Measurements from ENCODE around the gene CNKSR3. TPM values are rescaled to one million over a fixed set of nuclear protein-coding genes. Genes with fewer than 3 reads are reported as not detected.

Gene CNKSR3
- total RNA-seq, 4 donors from 2014 or later = 10.4 to 23.9 (median 19.6) TPM

DNA sequence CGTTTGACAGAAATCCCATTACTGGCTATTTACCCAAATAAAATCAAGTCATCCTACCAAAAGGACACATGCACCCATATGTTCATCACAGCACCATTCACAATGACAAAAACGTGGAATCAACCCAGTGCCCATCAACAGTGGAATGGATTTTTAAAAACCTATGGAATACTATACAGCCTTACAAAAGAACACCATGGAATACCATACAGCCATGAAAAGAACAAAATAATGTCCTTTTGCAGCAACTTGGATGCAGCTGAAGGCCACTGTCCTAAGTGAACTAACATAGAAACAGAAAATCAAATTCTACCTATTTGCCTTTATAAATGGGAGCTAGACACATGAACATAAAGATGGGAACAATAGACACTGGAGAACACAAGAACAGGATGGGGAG lies 136.5 kb downstream of the CNKSR3 start:
- no peak for DNase-seq (ENCODE audit: extremely low spot score)
- Histone ChIP-seq H3K36me3 (no peaks in the 10 kb centered on the region), H3K4me1 (peaks cover 0 to 6% (median 3%) of the 10 kb centered on the region in 4 donors), H3K27me3 (no peaks in the 10 kb centered on the region), H3K4me3 (no peak overlapping the region), H3K9me3 (no peaks in the 10 kb centered on the region), H3K27ac (replicated peaks in 1 of 4) (no peak overlapping the region)
- intact Hi-C loops (cut with DNase I) = loop anchor here (10.0 kb wide), 1 partner anchor 219 kb away; no protein-coding TSS in a partner anchor
- TF ChIP-seq EP300 (IDR thresholded peaks at IDR 0.05) = no peak
- no peak for TF ChIP-seq POLR2A (IDR thresholded peaks at IDR 0.05; ENCODE audit: low read depth)
- TF ChIP-seq POLR2AphosphoS5 (IDR thresholded peaks at IDR 0.05) = no peak
- TF ChIP-seq, protein P1, sequence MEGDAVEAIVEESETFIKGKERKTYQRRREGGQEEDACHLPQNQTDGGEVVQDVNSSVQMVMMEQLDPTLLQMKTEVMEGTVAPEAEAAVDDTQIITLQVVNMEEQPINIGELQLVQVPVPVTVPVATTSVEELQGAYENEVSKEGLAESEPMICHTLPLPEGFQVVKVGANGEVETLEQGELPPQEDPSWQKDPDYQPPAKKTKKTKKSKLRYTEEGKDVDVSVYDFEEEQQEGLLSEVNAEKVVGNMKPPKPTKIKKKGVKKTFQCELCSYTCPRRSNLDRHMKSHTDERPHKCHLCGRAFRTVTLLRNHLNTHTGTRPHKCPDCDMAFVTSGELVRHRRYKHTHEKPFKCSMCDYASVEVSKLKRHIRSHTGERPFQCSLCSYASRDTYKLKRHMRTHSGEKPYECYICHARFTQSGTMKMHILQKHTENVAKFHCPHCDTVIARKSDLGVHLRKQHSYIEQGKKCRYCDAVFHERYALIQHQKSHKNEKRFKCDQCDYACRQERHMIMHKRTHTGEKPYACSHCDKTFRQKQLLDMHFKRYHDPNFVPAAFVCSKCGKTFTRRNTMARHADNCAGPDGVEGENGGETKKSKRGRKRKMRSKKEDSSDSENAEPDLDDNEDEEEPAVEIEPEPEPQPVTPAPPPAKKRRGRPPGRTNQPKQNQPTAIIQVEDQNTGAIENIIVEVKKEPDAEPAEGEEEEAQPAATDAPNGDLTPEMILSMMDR (IDR thresholded peaks at IDR 0.05) = no peak
- 82% methylated on average over 2 of the region's 2 CpGs for WGBS

- no peaks in the 10 kb centered on the region for H3K27me3 ChIP-seq
- TF ChIP-seq EP300 (IDR thresholded peaks at IDR 0.05) (no peak), POLR2A (IDR thresholded peaks at IDR 0.05; ENCODE audit: low read depth) (no peak), POLR2AphosphoS5 (IDR thresholded peaks at IDR 0.05) (no peak)
- TF ChIP-seq, protein P1 (IDR thresholded peaks at IDR 0.05) = no peak
- no peak overlapping the region for H3K4me3 ChIP-seq
- WGBS = 67% methylated on average over 4 of the region's 4 CpGs
- no peaks in the 10 kb centered on the region for H3K36me3 ChIP-seq
- no peak overlapping the region for H3K27ac ChIP-seq (replicated peaks in 1 of 4)
- no peak for DNase-seq (ENCODE audit: extremely low spot score)
- no peaks in the 10 kb centered on the region for H3K9me3 ChIP-seq
- peaks cover 0 to 6% (median 3%) of the 10 kb centered on the region in 4 donors for H3K4me1 ChIP-seq
- intact Hi-C loops (cut with DNase I) = loop anchor here (10.0 kb wide), 1 partner anchor 216 kb away; no protein-coding TSS in a partner anchor
These were observed 139.2 kb downstream of the CNKSR3 start for GRCh38 chr6:154371281-154371680.

DNA sequence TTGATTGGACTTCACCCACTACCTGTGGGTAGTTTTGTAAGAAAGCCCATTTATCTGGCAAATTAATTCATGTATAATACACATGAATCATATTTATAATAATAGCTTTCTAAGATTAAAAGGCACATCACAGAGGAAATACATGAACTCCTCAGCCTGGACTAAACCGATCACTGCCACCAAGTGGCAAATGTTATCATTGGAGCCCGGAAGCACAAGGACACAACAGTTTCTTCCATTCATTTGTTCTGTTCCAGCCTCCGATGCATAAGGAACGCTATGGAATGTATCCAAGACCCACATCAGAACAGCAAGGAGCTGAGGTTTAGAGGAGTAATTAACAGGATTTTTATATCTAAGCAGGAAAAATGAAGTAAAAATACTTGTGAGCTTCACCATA lies 139.9 kb downstream of the CNKSR3 start:
- Histone ChIP-seq H3K4me1 (peaks cover 0 to 6% (median 3%) of the 10 kb centered on the region in 4 donors), H3K27me3 (no peaks in the 10 kb centered on the region), H3K27ac (replicated peaks in 1 of 4) (no peak overlapping the region), H3K36me3 (no peaks in the 10 kb centered on the region), H3K9me3 (no peaks in the 10 kb centered on the region), H3K4me3 (no peak overlapping the region)
- no peak for DNase-seq (ENCODE audit: extremely low spot score)
- TF ChIP-seq, protein P1 (IDR thresholded peaks at IDR 0.05) = peak in 2 of 3 experiments; percentile 12 to 40
- no peak for TF ChIP-seq EP300 (IDR thresholded peaks at IDR 0.05)
- 29% methylated on average over 4 of the region's 4 CpGs for WGBS
- intact Hi-C loops (cut with DNase I) = loop anchor here (10.0 kb wide), 1 partner anchor 216 kb away; no protein-coding TSS in a partner anchor

DNA sequence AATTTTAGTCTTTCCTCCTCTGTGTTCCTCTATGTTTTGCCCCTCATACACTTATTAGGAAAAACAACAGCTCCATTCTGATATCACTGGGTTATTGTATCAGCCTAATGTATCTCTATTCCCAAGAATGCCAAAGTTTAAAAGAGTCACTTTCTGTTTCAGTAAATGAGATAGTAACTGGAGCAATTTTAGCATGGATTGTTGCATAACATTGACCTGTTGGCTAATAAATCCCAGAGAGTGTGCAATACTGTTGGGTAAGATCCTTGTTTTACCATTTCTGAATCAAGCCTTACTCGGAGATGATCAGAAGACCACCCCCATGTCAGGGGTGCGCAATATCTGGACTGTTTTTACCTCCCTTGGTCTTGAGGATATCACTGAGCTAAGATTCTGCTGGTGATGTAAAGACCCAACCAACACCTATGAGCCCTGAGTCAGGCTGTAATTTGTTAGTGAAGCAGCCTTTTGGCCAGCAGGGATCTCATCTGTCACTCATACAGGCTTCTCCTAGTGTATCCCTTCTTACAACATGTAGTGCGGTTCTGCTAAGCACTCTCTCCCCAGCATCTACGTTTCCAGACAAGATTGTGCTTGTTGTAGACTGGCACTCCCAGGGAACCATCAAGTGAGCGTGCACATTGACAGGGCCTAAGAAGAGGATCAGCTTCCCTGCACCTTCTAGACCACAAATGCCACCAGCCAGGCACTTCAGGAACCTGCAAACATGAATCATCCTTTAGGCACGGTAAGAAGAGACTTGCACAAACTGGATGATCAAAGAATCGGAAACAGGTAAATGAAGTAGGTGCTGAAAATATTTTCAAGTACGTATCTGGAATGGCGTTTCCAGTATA lies 142.4 kb downstream of the CNKSR3 start:
- intact Hi-C loops (cut with DNase I) = no loop called here

More for the DNA sequence above, 142.4 kb downstream of the CNKSR3 start:
- Histone ChIP-seq H3K4me3 (no peak overlapping the region), H3K9me3 (no peaks in the 10 kb centered on the region), H3K4me1 (peaks cover 0 to 6% (median 3%) of the 10 kb centered on the region in 4 donors), H3K36me3 (no peaks in the 10 kb centered on the region), H3K27ac (replicated peaks in 1 of 4) (no peak overlapping the region), H3K27me3 (no peaks in the 10 kb centered on the region)
- DNase-seq (ENCODE audit: extremely low spot score) = no peak
- WGBS = 92% methylated on average over 9 of the region's 9 CpGs
- TF ChIP-seq POLR2AphosphoS5 (IDR thresholded peaks at IDR 0.05) (no peak), EP300 (IDR thresholded peaks at IDR 0.05) (no peak), POLR2A (IDR thresholded peaks at IDR 0.05; ENCODE audit: low read depth) (no peak)
- TF ChIP-seq, protein P1 (IDR thresholded peaks at IDR 0.05) = no peak
